Uterus (tissue), 4 donors: ENCODE results near the gene CELA3B. TPM values are rescaled to one million over a fixed set of nuclear protein-coding genes. Genes with fewer than 3 reads are reported as not detected.

Experiments used
- DNase-seq, 2 donors: peaks; one replicate each; pipeline ENCODE4 v3.0.0-alpha.2; 2019 to 2020
- H3K27ac ChIP-seq, 2 donors: fragments of 200-600 bp; sonication (generic); 1 replicate in 1 of 2; 2 replicates in 1 of 2; pipeline ENCODE4 v1.5.1; 2016 to 2018
- H3K27me3 ChIP-seq, 2 donors: fragments of 200-600 bp; sonication (generic); one replicate each; pipeline ENCODE4 v1.5.1; 2018 to 2019; ENCODE audit warnings: control low read depth in 1 of 2
- H3K36me3 ChIP-seq, 2 donors: fragments of 200-600 bp; sonication (generic); one replicate each; pipeline ENCODE4 v1.5.1; 2019; ENCODE audit warnings: control low read depth in 1 of 2
- H3K4me1 ChIP-seq, 2 donors: fragments of 200-600 bp; sonication (generic); one replicate each; pipeline ENCODE4 v1.5.1; 2018 to 2019; ENCODE audit warnings: control low read depth in 1 of 2
- H3K4me3 ChIP-seq, 2 donors: fragments of 200-600 bp; sonication (generic); 1 replicate in 1 of 2; 2 replicates in 1 of 2; pipeline ENCODE4 v1.5.1; 2018 to 2019; ENCODE audit warnings: mild to moderate bottlenecking in 1 of 2
- H3K9me3 ChIP-seq, 2 donors: fragments of 200-600 bp; sonication (generic); one replicate each; pipeline ENCODE4 v1.5.1; 2019; ENCODE audit warnings: control low read depth in 1 of 2
- POLR2A ChIP-seq, 2 donors: fragments of 450-650 bp; IDR thresholded peaks; one replicate each; pipeline ENCODE4 v1.6.1; 2016; ENCODE audit warnings: antibody characterized with exemption in 2 of 2, mild to moderate bottlenecking in 1 of 2, moderate library complexity in 1 of 2
- intact Hi-C: fragments of 100-400 bp; cut with DNase I; formaldehyde crosslinking; loops from one replicate; pipeline ENCODE4 v1.15.1; 2023; ENCODE audit warnings: low total_unique reads
- total RNA-seq, 4 donors: library from RNA; depleted of rRNA in 3 of 4; stranded (reverse); fragments of >200 nt in 3 of 4; gene quantifications; one replicate each; pipeline versions ENCODE4 v1.1.0 to v1.2.4, GENCODE V29; 2014 to 2023
- TF ChIP-seq, protein P1 (sequence below), 4 experiments: fragments of 200-600 bp in 2 of 4; fragments of 450-650 bp in 2 of 4; sonication (generic) in 2 of 4; IDR thresholded peaks; one replicate each; pipeline ENCODE4 v1.5.1; 2016 to 2019; ENCODE audit warnings: antibody characterized with exemption in 4 of 4, mild to moderate bottlenecking in 2 of 4, moderate library complexity in 1 of 4
- donor health status: DM: yes; HTN: yes; CAD: no.

CELA3B gene
- total RNA-seq, 4 donors from 2014 or later, result 0.35 TPM; not detected in 3

DNA sequence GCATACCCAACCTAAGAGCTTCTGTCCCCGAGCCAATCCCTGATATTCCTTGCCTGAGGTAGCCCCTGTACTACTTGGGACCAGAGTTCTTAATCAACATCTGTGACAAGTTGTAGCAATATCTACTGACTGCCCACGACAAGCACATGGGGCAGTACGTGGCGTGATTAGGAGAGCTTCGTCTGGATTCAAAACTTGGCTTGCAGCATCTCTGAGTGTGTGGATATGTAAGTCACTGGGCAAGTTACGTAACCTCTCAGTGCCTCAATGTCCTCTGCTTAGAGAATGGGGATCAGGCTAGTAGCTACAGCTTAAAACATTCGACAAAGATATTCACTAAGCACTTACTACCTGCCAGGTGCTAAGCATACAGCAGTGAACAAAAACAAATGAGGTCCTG lies 44.7 kb upstream of the CELA3B start:
- DNase-seq, result peak; percentile 60 to 77
- H3K27me3 ChIP-seq, result no peaks in the 10 kb centered on the region
- H3K9me3 ChIP-seq, result no peaks in the 10 kb centered on the region
- H3K4me3 ChIP-seq, result no peak overlapping the region
- H3K27ac ChIP-seq, result peak overlapping the region; percentile 93
- intact Hi-C loops, result no loop called here
- TF ChIP-seq POLR2A (IDR thresholded peaks at IDR 0.05), result peak; percentile 6 to 8
- TF ChIP-seq, protein P1, sequence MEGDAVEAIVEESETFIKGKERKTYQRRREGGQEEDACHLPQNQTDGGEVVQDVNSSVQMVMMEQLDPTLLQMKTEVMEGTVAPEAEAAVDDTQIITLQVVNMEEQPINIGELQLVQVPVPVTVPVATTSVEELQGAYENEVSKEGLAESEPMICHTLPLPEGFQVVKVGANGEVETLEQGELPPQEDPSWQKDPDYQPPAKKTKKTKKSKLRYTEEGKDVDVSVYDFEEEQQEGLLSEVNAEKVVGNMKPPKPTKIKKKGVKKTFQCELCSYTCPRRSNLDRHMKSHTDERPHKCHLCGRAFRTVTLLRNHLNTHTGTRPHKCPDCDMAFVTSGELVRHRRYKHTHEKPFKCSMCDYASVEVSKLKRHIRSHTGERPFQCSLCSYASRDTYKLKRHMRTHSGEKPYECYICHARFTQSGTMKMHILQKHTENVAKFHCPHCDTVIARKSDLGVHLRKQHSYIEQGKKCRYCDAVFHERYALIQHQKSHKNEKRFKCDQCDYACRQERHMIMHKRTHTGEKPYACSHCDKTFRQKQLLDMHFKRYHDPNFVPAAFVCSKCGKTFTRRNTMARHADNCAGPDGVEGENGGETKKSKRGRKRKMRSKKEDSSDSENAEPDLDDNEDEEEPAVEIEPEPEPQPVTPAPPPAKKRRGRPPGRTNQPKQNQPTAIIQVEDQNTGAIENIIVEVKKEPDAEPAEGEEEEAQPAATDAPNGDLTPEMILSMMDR (IDR thresholded peaks at IDR 0.05), result no peak
- no peaks in the 10 kb centered on the region for H3K36me3 ChIP-seq
- peaks cover 15 to 38% of the 10 kb centered on the region in 2 donors for H3K4me1 ChIP-seq

DNA sequence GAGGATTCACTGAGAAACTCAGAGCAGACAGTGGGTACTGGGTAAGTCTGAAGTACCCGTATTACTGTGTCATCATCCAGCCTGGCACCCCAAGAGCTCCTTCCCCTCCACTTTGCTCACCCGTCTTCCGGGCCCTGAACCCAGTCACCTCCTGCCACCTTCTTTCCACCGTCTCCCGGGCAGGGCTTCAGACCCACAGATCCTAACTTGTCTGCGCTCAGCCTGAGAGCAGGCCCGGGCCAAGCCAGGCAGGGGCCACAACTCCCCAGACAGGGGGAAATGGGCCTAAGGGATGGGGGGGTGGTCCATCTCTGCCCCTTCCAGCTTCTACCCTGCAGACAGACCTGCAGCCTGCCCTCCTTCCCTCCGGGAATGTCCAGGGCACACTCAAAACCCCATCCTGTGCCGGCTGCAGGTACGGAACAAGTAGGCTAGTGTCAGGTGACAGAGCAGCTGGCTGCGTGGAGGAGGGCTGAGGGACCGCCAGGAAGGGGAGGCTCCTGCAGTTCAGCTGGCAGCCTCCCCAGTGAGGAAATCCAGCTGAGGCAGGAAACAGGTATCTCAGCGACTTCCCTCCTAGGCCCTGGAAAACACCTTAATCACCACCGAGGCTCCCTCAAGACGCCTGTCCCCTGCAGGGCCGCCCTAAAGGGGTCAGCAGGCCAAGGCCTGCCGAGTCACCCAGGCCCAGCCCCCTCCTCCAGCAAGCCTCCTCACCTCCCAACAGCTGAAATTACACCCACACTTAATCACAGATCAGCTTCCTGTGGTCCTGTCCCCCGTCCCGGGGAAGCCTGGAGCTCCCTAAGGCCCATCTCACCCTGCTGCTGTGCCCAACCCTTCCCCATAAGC lies 43.2 kb upstream of the CELA3B start:
- TF ChIP-seq POLR2A (IDR thresholded peaks at IDR 0.05), result peak in 1 of 2 donors; percentile 33
- TF ChIP-seq, protein P1 (IDR thresholded peaks at IDR 0.05), result no peak
- H3K36me3 ChIP-seq, result no peaks in the 10 kb centered on the region
- peak overlapping the region; percentile 93 for H3K27ac ChIP-seq
- intact Hi-C loops, result no loop called here
- peaks cover 11 to 35% of the 10 kb centered on the region in 2 donors for H3K4me1 ChIP-seq
- no peaks in the 10 kb centered on the region for H3K27me3 ChIP-seq
- no peaks in the 10 kb centered on the region for H3K9me3 ChIP-seq
- peak; percentile 75 to 87 for DNase-seq
- peak overlapping the region; percentile 53 to 85 for H3K4me3 ChIP-seq

DNA sequence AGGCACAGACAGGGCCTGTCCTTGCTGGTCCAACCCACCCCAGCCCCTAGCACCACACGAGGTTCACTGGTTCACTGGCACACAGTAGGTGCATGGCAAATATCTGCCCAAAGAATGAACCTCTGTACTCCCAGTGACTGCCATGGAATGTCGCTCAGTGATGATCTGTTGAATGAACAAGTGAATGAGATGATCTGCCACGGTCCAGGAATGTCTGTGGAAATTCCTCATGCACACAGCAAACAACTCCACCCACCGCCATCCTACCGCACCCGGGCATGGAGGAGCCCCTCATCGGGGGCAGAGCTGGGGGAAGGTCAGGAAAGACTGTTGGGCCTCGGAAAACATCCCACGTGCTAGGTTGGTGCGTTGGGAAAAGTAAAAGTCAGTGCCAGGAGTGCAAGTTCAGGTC lies 41.4 kb upstream of the CELA3B start:
- no peaks in the 10 kb centered on the region for H3K27me3 ChIP-seq
- no peaks in the 10 kb centered on the region for H3K36me3 ChIP-seq
- TF ChIP-seq POLR2A (IDR thresholded peaks at IDR 0.05), result no peak
- TF ChIP-seq, protein P1 (IDR thresholded peaks at IDR 0.05), result no peak
- H3K9me3 ChIP-seq, result no peaks in the 10 kb centered on the region
- H3K27ac ChIP-seq, result peak overlapping the region; percentile 93
- peak overlapping the region; percentile 53 to 85 for H3K4me3 ChIP-seq
- H3K4me1 ChIP-seq, result peaks cover 11 to 37% of the 10 kb centered on the region in 2 donors
- no peak for DNase-seq
- intact Hi-C loops, result no loop called here

DNA sequence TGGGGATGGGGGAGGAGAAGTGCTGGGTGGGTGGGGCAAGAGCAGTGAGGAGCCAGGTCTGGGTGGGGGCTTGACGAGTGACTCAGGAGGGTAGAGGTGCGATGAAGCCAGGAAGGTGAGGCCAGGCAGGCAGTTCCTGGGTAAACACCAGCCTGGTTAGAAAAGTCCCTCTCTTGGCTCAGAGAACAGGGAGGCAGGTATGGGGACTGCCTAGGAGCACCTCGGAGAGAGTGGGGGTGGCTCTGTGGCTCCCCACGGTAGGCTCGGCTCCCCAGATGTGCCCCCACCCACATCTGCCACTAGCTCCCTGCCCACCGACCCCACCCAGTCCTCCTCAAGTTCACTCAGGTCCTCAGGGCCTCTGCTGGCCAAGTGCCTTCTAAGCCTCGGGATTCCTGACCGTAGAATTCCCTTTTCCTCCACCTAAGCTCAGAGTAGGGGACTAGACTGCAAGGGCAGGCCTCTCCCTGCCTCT lies 40.9 kb upstream of the CELA3B start:
- DNase-seq, result no peak
- no peaks in the 10 kb centered on the region for H3K36me3 ChIP-seq
- H3K4me3 ChIP-seq, result peak overlapping the region; percentile 53 to 85
- TF ChIP-seq POLR2A (IDR thresholded peaks at IDR 0.05), result peak in 1 of 2 donors; percentile 24
- TF ChIP-seq, protein P1 (IDR thresholded peaks at IDR 0.05), result no peak
- intact Hi-C loops, result no loop called here
- peaks cover 11 to 35% of the 10 kb centered on the region in 2 donors for H3K4me1 ChIP-seq
- H3K27ac ChIP-seq, result peak overlapping the region; percentile 93
- no peaks in the 10 kb centered on the region for H3K9me3 ChIP-seq
- H3K27me3 ChIP-seq, result no peaks in the 10 kb centered on the region

DNA sequence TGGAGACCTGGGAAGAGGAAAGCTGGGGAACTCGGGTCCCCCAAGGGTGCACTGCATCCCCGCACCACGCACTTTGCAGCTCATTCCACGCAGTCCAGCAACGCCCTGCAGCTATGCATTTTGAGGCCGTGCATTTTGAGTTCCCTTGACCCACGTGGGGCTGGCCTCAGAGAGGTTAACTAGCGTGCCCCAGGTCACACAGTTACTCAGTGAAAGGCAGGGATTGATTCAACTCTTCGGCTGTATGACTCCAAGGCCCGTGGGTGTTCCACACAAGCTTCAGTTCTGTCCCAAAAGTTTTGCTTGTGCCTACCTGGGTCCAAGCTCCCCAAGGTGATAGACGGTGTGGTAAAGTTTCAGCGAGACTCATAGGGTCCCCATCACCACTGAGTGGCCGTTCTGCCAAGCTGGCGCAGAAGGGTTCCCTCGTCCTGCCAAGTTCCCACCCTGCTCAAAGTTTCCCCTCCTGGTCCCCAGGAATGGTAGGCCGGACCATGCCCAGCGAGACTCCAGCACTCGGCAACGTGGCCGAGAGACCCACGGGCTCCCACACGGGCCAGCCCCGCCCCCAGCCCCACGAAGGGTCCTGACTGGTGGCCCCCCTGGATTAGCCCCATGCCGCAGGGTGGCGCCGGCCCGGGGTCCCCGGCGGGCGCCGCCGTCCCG lies 40.3 kb upstream of the CELA3B start:
- intact Hi-C loops, result no loop called here
- Histone ChIP-seq H3K4me1 (peaks cover 10 to 31% of the 10 kb centered on the region in 2 donors), H3K9me3 (no peaks in the 10 kb centered on the region), H3K4me3 (peak overlapping the region; percentile 53 to 85), H3K27me3 (no peaks in the 10 kb centered on the region), H3K36me3 (no peaks in the 10 kb centered on the region), H3K27ac (peak overlapping the region; percentile 93)
- peak in 1 of 2 donors; percentile 60 for DNase-seq
- TF ChIP-seq, protein P1 (IDR thresholded peaks at IDR 0.05), result no peak
- TF ChIP-seq POLR2A (IDR thresholded peaks at IDR 0.05), result no peak
